Upper lobe of left lung (tissue), 4 donors: ENCODE results near the gene USP10.

Source experiments
- POLR2AphosphoS5 ChIP-seq, 2 donors: sonication (generic); formaldehyde crosslinking; IDR thresholded peaks; one replicate each; pipeline ENCODE4 v1.5.1; 2017; ENCODE audit warnings: antibody characterized with exemption in 2 of 2
- TF ChIP-seq, protein P1 (sequence below), 6 experiments: fragments of 450-650 bp in 4 of 6; fragments of 200-600 bp in 2 of 6; sonication (generic) in 2 of 6; IDR thresholded peaks; one replicate each; pipeline ENCODE4 v1.5.1; 2016 to 2019; ENCODE audit warnings: antibody characterized with exemption in 6 of 6

DNA sequence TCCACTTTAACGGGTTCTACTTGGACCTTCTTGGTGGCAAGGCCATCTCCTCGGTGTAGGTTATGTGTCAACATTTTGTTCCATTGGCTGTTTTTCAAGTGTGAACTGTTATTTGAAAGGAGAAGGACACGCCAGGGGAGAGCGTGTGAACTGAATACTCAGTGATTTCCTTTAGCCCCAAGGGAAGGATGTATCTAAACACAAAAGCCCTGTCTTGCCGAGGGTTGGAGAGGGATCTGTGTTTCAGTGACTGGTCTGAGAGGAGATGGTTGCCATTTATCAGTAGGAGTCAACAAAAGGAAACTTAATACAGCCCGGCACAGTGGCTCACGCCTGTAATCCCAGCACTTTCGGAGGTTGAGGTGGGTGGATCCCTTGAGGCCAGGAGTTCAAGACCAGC, 50.0 kb downstream of the USP10 start:
- TF ChIP-seq, protein P1, sequence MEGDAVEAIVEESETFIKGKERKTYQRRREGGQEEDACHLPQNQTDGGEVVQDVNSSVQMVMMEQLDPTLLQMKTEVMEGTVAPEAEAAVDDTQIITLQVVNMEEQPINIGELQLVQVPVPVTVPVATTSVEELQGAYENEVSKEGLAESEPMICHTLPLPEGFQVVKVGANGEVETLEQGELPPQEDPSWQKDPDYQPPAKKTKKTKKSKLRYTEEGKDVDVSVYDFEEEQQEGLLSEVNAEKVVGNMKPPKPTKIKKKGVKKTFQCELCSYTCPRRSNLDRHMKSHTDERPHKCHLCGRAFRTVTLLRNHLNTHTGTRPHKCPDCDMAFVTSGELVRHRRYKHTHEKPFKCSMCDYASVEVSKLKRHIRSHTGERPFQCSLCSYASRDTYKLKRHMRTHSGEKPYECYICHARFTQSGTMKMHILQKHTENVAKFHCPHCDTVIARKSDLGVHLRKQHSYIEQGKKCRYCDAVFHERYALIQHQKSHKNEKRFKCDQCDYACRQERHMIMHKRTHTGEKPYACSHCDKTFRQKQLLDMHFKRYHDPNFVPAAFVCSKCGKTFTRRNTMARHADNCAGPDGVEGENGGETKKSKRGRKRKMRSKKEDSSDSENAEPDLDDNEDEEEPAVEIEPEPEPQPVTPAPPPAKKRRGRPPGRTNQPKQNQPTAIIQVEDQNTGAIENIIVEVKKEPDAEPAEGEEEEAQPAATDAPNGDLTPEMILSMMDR (IDR thresholded peaks at IDR 0.05): no peak
- no peak for TF ChIP-seq POLR2AphosphoS5 (IDR thresholded peaks at IDR 0.05)
